ENCODE data around the gene YIPF2. TPM values are rescaled to one million over a fixed set of nuclear protein-coding genes. Genes with fewer than 3 reads are reported as not detected.
A peak's percentile ranks its signal among the peaks of the same experiment; 100 is the strongest.

Gene YIPF2
- total and polyA plus RNA-seq, 10 of the 15 experiments (the other 5 are each of a cell fraction or from before 2014, with no cell fraction given), result 0.92 to 38.9 (median 17.6) TPM

DNA sequence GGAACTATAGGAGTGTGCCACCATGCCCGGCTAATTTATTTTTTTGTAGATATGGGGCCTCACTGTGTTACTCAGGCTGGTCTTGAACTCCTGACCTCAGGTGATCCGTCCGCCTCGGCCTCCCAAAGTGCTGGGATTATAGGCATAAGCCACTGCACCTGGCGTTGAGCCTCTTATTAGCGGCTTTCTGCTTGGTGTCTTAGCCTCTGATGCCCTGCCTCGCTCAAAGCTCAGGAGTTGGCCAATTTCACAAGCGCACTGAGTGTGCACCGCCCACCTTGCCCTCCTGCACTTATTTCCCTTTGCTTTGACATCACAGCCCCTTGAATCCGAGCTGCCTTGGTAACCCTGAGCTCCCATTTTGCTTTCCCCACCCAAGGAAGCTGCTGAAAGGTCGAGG, 10.1 kb downstream of the YIPF2 start:
- TF ChIP-seq SIX5 (IDR thresholded peaks at IDR 0.05; ENCODE audit: low read depth, low read length, severe bottlenecking) (no peak), ZNF207 (IDR thresholded peaks at IDR 0.05; ENCODE audit: borderline replicate concordance) (no peak), RCOR1 (conservative IDR thresholded peaks at IDR 0.05; ENCODE audit: low read depth, low read length) (no peak), CBX3 (IDR thresholded peaks at IDR 0.05; ENCODE audit: borderline replicate concordance, low read depth) (no peak), EGR1 (IDR thresholded peaks at IDR 0.05; ENCODE audit: borderline replicate concordance in 1 of 2, low read depth in 2 of 2, low read length in 2 of 2) (no peak)
- H3K27ac ChIP-seq (ENCODE audit: control insufficient read depth, insufficient read depth), result no peak overlapping the region
- H3K79me2 ChIP-seq (ENCODE audit: control insufficient read depth, insufficient read depth, low read length), result no peaks in the 10 kb centered on the region
- BruUV-seq (replicated peaks), result no TSS peak
- H3K27me3 ChIP-seq (replicated peaks in 1 of 2; ENCODE audit: control insufficient read depth in 2 of 2, insufficient read depth in 2 of 2, low read length in 1 of 2), result no peaks in the 10 kb centered on the region
- no peak for DNase-seq (ENCODE audit: low read depth, low spot score)
- no peak overlapping the region for H3K9ac ChIP-seq (ENCODE audit: control insufficient read depth, insufficient read depth, low read length)
- POLR2A ChIA-PET, result interaction anchor here (0.8 kb wide), 1 partner anchor 39 kb away, joined by 3 read pairs; no protein-coding TSS in a partner anchor
- no peaks in the 10 kb centered on the region for H3K4me1 ChIP-seq (ENCODE audit: control insufficient read depth, insufficient read depth, low read length)
- intact Hi-C loops (cut with micrococcal nuclease; ENCODE audit: unreplicated experiment) (no loop called here), in situ Hi-C loops (cut with MboI) (no loop called here)
- H3K9me3 ChIP-seq (replicated peaks; ENCODE audit: control insufficient read depth, insufficient read depth, low read length), result no peaks in the 10 kb centered on the region
- SMC1A ChIA-PET (ENCODE audit: uncharacterized antibody, unreplicated experiment), result no interaction called here
- H2AFZ ChIP-seq (ENCODE audit: control insufficient read depth, low read depth, low read length), result no peak overlapping the region
- FAIRE-seq, result no peak
- peaks cover 9 to 46% of the 10 kb centered on the region in 2 experiments for H3K36me3 ChIP-seq (ENCODE audit: control insufficient read depth in 2 of 2, insufficient read depth in 2 of 2, low read length in 1 of 2)
- CTCF ChIA-PET, result interaction anchor here (0.9 to 1.6 kb wide), 3 partner anchors 18 to 47 kb away, joined by 3 read pairs; no protein-coding TSS in a partner anchor
- RAD21 ChIA-PET (ENCODE audit: unreplicated experiment), result no interaction called here
- no peaks in the 10 kb centered on the region for H4K20me1 ChIP-seq (ENCODE audit: control insufficient read depth, insufficient read depth)
- H3K4me3 ChIP-seq, result no peak overlapping the region
- no peak overlapping the region for H3K4me2 ChIP-seq (ENCODE audit: control insufficient read depth, insufficient read depth)
- 95% methylated on average over 11 of the region's 11 CpGs for WGBS (ENCODE audit: insufficient coverage, insufficient replicate concordance, low lambda C conversion rate, missing lambda C conversion rate)
- no peak for ATAC-seq

DNA sequence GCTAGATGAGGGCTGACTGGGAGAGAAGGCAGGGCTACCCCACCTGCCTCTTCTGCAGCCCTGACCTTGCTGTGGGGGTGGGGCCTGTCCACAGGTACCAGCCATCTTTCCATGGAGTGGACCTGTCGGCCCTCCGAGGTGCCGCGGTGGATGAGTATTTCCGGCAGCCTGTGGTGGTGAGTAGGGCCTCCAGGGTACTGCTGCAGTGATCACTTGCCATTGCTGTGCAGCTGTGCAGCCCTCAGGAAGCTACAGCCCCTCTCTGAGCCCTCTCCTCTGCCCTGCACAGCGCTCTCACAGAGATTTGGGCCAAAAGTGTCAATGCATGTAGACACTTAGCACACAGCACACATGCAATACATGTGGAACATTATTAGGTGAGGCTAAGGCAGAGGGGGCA, 11.8 kb downstream of the YIPF2 start:
- Histone ChIP-seq H3K27ac (ENCODE audit: control insufficient read depth, insufficient read depth) (no peak overlapping the region), H4K20me1 (ENCODE audit: control insufficient read depth, insufficient read depth) (no peaks in the 10 kb centered on the region), H3K27me3 (replicated peaks in 1 of 2; ENCODE audit: control insufficient read depth in 2 of 2, insufficient read depth in 2 of 2, low read length in 1 of 2) (no peaks in the 10 kb centered on the region), H3K79me2 (ENCODE audit: control insufficient read depth, insufficient read depth, low read length) (no peaks in the 10 kb centered on the region), H3K9ac (ENCODE audit: control insufficient read depth, insufficient read depth, low read length) (no peak overlapping the region), H3K4me1 (ENCODE audit: control insufficient read depth, insufficient read depth, low read length) (no peaks in the 10 kb centered on the region), H2AFZ (ENCODE audit: control insufficient read depth, low read depth, low read length) (no peak overlapping the region), H3K36me3 (ENCODE audit: control insufficient read depth in 2 of 2, insufficient read depth in 2 of 2, low read length in 1 of 2) (peaks cover 12 to 51% of the 10 kb centered on the region in 2 experiments), H3K4me3 (no peak overlapping the region), H3K9me3 (replicated peaks; ENCODE audit: control insufficient read depth, insufficient read depth, low read length) (no peaks in the 10 kb centered on the region), H3K4me2 (ENCODE audit: control insufficient read depth, insufficient read depth) (no peak overlapping the region)
- no peak for FAIRE-seq
- ChIA-PET CTCF (interaction anchor here (0.7 kb wide), 1 partner anchor 20 kb away, joined by 4 read pairs; no protein-coding TSS in a partner anchor), RAD21 (ENCODE audit: unreplicated experiment) (interaction anchor here (1.6 kb wide), 1 partner anchor 28 kb away, joined by 5 read pairs; no protein-coding TSS in a partner anchor), SMC1A (ENCODE audit: uncharacterized antibody, unreplicated experiment) (interaction anchor here (0.9 kb wide), 1 partner anchor 44 kb away, joined by 3 read pairs; no protein-coding TSS in a partner anchor), POLR2A (no interaction called here)
- TF ChIP-seq TCF7 (IDR thresholded peaks at IDR 0.05; ENCODE audit: borderline replicate concordance), result no peak
- TF ChIP-seq, protein P1, sequence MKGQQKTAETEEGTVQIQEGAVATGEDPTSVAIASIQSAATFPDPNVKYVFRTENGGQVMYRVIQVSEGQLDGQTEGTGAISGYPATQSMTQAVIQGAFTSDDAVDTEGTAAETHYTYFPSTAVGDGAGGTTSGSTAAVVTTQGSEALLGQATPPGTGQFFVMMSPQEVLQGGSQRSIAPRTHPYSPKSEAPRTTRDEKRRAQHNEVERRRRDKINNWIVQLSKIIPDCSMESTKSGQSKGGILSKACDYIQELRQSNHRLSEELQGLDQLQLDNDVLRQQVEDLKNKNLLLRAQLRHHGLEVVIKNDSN (IDR thresholded peaks at IDR 0.05; ENCODE audit: borderline replicate concordance, extremely low read length, insufficient read depth, low read depth, low read length), result no peak
- TF ChIP-seq POLR2A (IDR thresholded peaks at IDR 0.05; ENCODE audit: low read depth, low read length), result 0 out of 2 replicates have a peak, but pooled peaks have one; percentile 3
- TF ChIP-seq TCF12 (IDR thresholded peaks at IDR 0.05; ENCODE audit: low read depth, low read length), result no peak
- no peak for TF ChIP-seq KAT2A (conservative IDR thresholded peaks at IDR 0.05; ENCODE audit: control insufficient read depth, low read depth, low read length)
- no peak for TF ChIP-seq RAD21 (IDR thresholded peaks at IDR 0.05; ENCODE audit: insufficient read depth, low read depth, low read length)
- ATAC-seq, result no peak
- no TSS peak for BruUV-seq (replicated peaks)
- DNase-seq (ENCODE audit: low read depth, low spot score), result no peak
- in situ Hi-C loops (cut with MboI), result no loop called here
- intact Hi-C loops (cut with micrococcal nuclease; ENCODE audit: unreplicated experiment), result no loop called here
- WGBS (ENCODE audit: insufficient coverage, insufficient replicate concordance, low lambda C conversion rate, missing lambda C conversion rate), result 95% methylated on average over 6 of the region's 6 CpGs
